PC-3 (cell line): ENCODE data around the gene SLC6A11. TPM values are rescaled to one million over a fixed set of nuclear protein-coding genes. Genes with fewer than 3 reads are reported as not detected.

Experiments
- ATAC-seq: fragments of 200-7000 bp; cut with Tn5 transposase; 2 replicates; pipeline ENCODE4 v1.9.1; 2020; ENCODE audit warnings: mild to moderate bottlenecking, moderate library complexity
- BruUV-seq: library from RNA; stranded (reverse); fragments of 400-500 nt; replicated peaks from 2 replicates; lab custom pipeline; 2021; lab: Mats Ljungman, UMichigan
- CTCF ChIA-PET: fragments of 300-600 bp; sonication (Branson Sonifier 250); formaldehyde crosslinking; loops from one replicate; lab custom pipeline; 2022; ENCODE audit warnings: antibody characterized with exemption; lab: Charles Lee
- POLR2A ChIA-PET: fragments of 300-600 bp; sonication (Branson Sonifier 250); formaldehyde crosslinking; loops from one replicate; lab custom pipeline; 2022; ENCODE audit warnings: antibody characterized with exemption; ENCODE audit not compliant: unreplicated experiment; lab: Charles Lee
- DNase-seq: peaks from one replicate; pipeline ENCODE4 v3.0.0-alpha.2; 2015
- H2AFZ ChIP-seq: fragments of 300-600 bp; sonication (generic); 2 replicates; pipeline ENCODE4 v1.6.0; 2016; ENCODE audit warnings: antibody characterized with exemption, low read length
- H3F3A ChIP-seq: fragments of 300-600 bp; sonication (generic); one replicate; pipeline ENCODE4 v1.6.0; 2017; ENCODE audit warnings: antibody characterized with exemption, low read length, control low read depth, mild to moderate bottlenecking; ENCODE audit not compliant: unreplicated experiment
- H3K27ac ChIP-seq: fragments of 300-600 bp; sonication (generic); 2 replicates; pipeline ENCODE4 v1.5.1; 2016; ENCODE audit warnings: mild to moderate bottlenecking, low read length
- H3K27me3 ChIP-seq: fragments of 300-600 bp; sonication (generic); 2 replicates; pipeline ENCODE4 v1.6.1; 2016; ENCODE audit warnings: low read length, mixed read lengths
- H3K36me3 ChIP-seq: fragments of 300-600 bp; sonication (generic); 2 replicates; pipeline ENCODE4 v1.6.1; 2016; ENCODE audit warnings: low read depth, mixed run types, low read length, mixed read lengths
- H3K4me1 ChIP-seq: fragments of 300-600 bp; sonication (generic); 2 replicates; pipeline ENCODE4 v1.5.1; 2016; ENCODE audit warnings: low read length; ENCODE audit not compliant: insufficient read depth
- H3K4me2 ChIP-seq: fragments of 300-600 bp; sonication (generic); 2 replicates; pipeline ENCODE4 v1.6.0; 2016; ENCODE audit warnings: low read length
- H3K4me3 ChIP-seq: fragments of 300-600 bp; sonication (generic); 2 replicates; pipeline ENCODE4 v1.5.1; 2016; ENCODE audit warnings: mild to moderate bottlenecking, low read length, mixed read lengths
- H3K79me2 ChIP-seq: fragments of 300-600 bp; sonication (generic); 2 replicates; pipeline ENCODE4 v1.6.1; 2017; ENCODE audit warnings: low read length, mixed read lengths
- H3K9ac ChIP-seq: fragments of 300-600 bp; sonication (generic); 2 replicates; pipeline ENCODE4 v1.6.0; 2016; ENCODE audit warnings: mild to moderate bottlenecking, low read length
- H3K9me2 ChIP-seq: fragments of 300-600 bp; sonication (generic); replicated peaks from 2 replicates; pipeline ENCODE4 v1.6.1; 2016; ENCODE audit warnings: mixed run types, low read length, mixed read lengths
- H3K9me3 ChIP-seq: fragments of 300-600 bp; sonication (generic); 2 replicates; pipeline ENCODE4 v1.6.1; 2016; ENCODE audit warnings: low read length, mixed read lengths
- H4K20me1 ChIP-seq: fragments of 300-600 bp; sonication (generic); 2 replicates; pipeline ENCODE4 v1.6.1; 2016; ENCODE audit warnings: low read length, mixed read lengths
- CTCF ChIP-seq: fragments of 300-600 bp; sonication (generic); conservative IDR thresholded peaks from 2 replicates; pipeline ENCODE4 v1.5.1; 2017; ENCODE audit warnings: antibody characterized with exemption, low read depth, mild to moderate bottlenecking, low read length
- EZH2 ChIP-seq: fragments of 300-600 bp; sonication (generic); IDR thresholded peaks from one replicate; pipeline ENCODE4 v1.6.1; 2017; ENCODE audit warnings: antibody characterized with exemption, mild to moderate bottlenecking, low read length; ENCODE audit not compliant: unreplicated experiment
- EZH2phosphoT487 ChIP-seq: fragments of 300-600 bp; sonication (generic); IDR thresholded peaks from 2 replicates; pipeline ENCODE4 v1.6.1; 2018; ENCODE audit warnings: mild to moderate bottlenecking, antibody characterized with exemption, low read length, borderline replicate concordance
- intact Hi-C: fragments of 100-400 bp; cut with micrococcal nuclease; formaldehyde crosslinking; loops from 2 replicates; pipeline ENCODE4 v1.9.0; 2023
- total RNA-seq: library from RNA; depleted of rRNA; stranded (reverse); fragments of >200 nt; gene quantifications from 2 replicates; pipeline ENCODE4 v1.2.3, GENCODE V29; 2014

Gene SLC6A11
- total RNA-seq, 1 experiment from 2014 or later, result 34.0 TPM

GRCh38 chr3:10928407-10928960 is 112.5 kb downstream of the SLC6A11 start:
- Histone ChIP-seq H3K4me1 (peaks cover 26% of the 10 kb centered on the region), H3K9ac (no peak overlapping the region), H3K9me2 (no peaks in the 10 kb centered on the region), H4K20me1 (no peaks in the 10 kb centered on the region), H3K4me3 (no peak overlapping the region), H2AFZ (no peak overlapping the region), H3K4me2 (no peak overlapping the region), H3F3A (no peaks in the 10 kb centered on the region), H3K27ac (no peak overlapping the region), H3K9me3 (no peaks in the 10 kb centered on the region), H3K27me3 (no peaks in the 10 kb centered on the region), H3K79me2 (no peaks in the 10 kb centered on the region), H3K36me3 (no peaks in the 10 kb centered on the region)
- intact Hi-C loops, result no loop called here
- TF ChIP-seq EZH2phosphoT487 (no peak), CTCF (no peak), EZH2 (no peak)
- CTCF ChIA-PET, result no interaction called here
- POLR2A ChIA-PET, result no interaction called here
- BruUV-seq, result no TSS peak
- DNase-seq, result no peak
- no peak for ATAC-seq

GRCh38 chr3:10928961-10929471 is 113.0 kb downstream of the SLC6A11 start:
- Histone ChIP-seq H3K9ac (no peak overlapping the region), H3F3A (no peaks in the 10 kb centered on the region), H3K4me2 (no peak overlapping the region), H3K4me1 (peaks cover 32% of the 10 kb centered on the region), H3K79me2 (no peaks in the 10 kb centered on the region), H3K9me2 (no peaks in the 10 kb centered on the region), H4K20me1 (no peaks in the 10 kb centered on the region), H3K9me3 (no peaks in the 10 kb centered on the region), H3K36me3 (no peaks in the 10 kb centered on the region), H3K4me3 (no peak overlapping the region), H2AFZ (no peak overlapping the region), H3K27me3 (no peaks in the 10 kb centered on the region), H3K27ac (no peak overlapping the region)
- no TSS peak for BruUV-seq
- TF ChIP-seq EZH2phosphoT487, result no peak
- TF ChIP-seq CTCF, result no peak
- no peak for TF ChIP-seq EZH2
- POLR2A ChIA-PET, result no interaction called here
- ATAC-seq, result no peak
- CTCF ChIA-PET, result no interaction called here
- intact Hi-C loops, result no loop called here
- no peak for DNase-seq

- CTCF ChIA-PET, result no interaction called here
- intact Hi-C loops, result no loop called here
These were observed 114.1 kb downstream of the SLC6A11 start for GRCh38 chr3:10929978-10930665.

More at GRCh38 chr3:10929978-10930665, 114.1 kb downstream of the SLC6A11 start:
- TF ChIP-seq EZH2phosphoT487 (no peak), CTCF (no peak), EZH2 (no peak)
- H3K9me3 ChIP-seq, result no peaks in the 10 kb centered on the region
- no TSS peak for BruUV-seq
- H3K36me3 ChIP-seq, result no peaks in the 10 kb centered on the region
- H3K9me2 ChIP-seq, result no peaks in the 10 kb centered on the region
- H3K27ac ChIP-seq, result no peak overlapping the region
- no peak overlapping the region for H2AFZ ChIP-seq
- no peaks in the 10 kb centered on the region for H4K20me1 ChIP-seq
- no peak overlapping the region for H3K4me2 ChIP-seq
- POLR2A ChIA-PET, result no interaction called here
- no peak overlapping the region for H3K4me3 ChIP-seq
- H3K79me2 ChIP-seq, result no peaks in the 10 kb centered on the region
- H3F3A ChIP-seq, result no peaks in the 10 kb centered on the region
- peaks cover 36% of the 10 kb centered on the region for H3K4me1 ChIP-seq
- no peak for DNase-seq
- H3K27me3 ChIP-seq, result no peaks in the 10 kb centered on the region
- no peak for ATAC-seq
- H3K9ac ChIP-seq, result no peak overlapping the region
